ENCODE measurements around the gene PPAN. TPM values are rescaled to one million over a fixed set of nuclear protein-coding genes. Genes with fewer than 3 reads are reported as not detected.

The PPAN gene
- total RNA-seq, 4 donors from 2014 or later: 26.2 to 33.0 (median 29.7) TPM

GRCh38 chr19:10083911-10084310 is 22.3 kb upstream of the PPAN start:
- no peaks in the 10 kb centered on the region for H3K36me3 ChIP-seq
- H3K9me3 ChIP-seq: no peaks in the 10 kb centered on the region
- H3K4me3 ChIP-seq (replicated peaks in 1 of 3): no peak overlapping the region
- no peaks in the 10 kb centered on the region for H3K27me3 ChIP-seq
- DNase-seq: no peak
- H3K27ac ChIP-seq: no peak overlapping the region
- WGBS, 2 donors: 80 to 84% methylated on average over 9 of the region's 9 CpGs
- TF ChIP-seq POLR2A (IDR thresholded peaks at IDR 0.05) (no peak), CTCF (IDR thresholded peaks at IDR 0.05) (no peak)
- H3K4me1 ChIP-seq: peaks cover 6% of the 10 kb centered on the region in 2 donors
- intact Hi-C loops (cut with DNase I): no loop called here

GRCh38 chr19:10084803-10085202 is 21.4 kb upstream of the PPAN start:
- Histone ChIP-seq H3K4me1 (peaks cover 6% of the 10 kb centered on the region in 2 donors), H3K27ac (no peak overlapping the region), H3K36me3 (no peaks in the 10 kb centered on the region), H3K9me3 (no peaks in the 10 kb centered on the region), H3K27me3 (no peaks in the 10 kb centered on the region), H3K4me3 (replicated peaks in 1 of 3) (no peak overlapping the region)
- TF ChIP-seq CTCF (IDR thresholded peaks at IDR 0.05): no peak
- TF ChIP-seq POLR2A (IDR thresholded peaks at IDR 0.05): no peak
- DNase-seq: no peak
- 81 to 83% methylated on average over 3 of the region's 3 CpGs for WGBS, 2 donors
- intact Hi-C loops (cut with DNase I): no loop called here

GRCh38 chr19:10085641-10086590 is 20.2 kb upstream of the PPAN start, which contains the start of gene SHFL:
Gene SHFL, plus strand, starts transcription at chr19:10086317. Its CDS starts 111 bp downstream, at chr19:10086428.
- peak; percentile 71 to 72 for DNase-seq
- H3K4me3 ChIP-seq (replicated peaks in 1 of 3): peak within 1 kb of the TSS; percentile 53 to 100 (median 75)
- peaks cover 6% of the 10 kb centered on the region in 2 donors for H3K4me1 ChIP-seq
- peak within 1 kb of the TSS; percentile 78 to 90 (median 87) for H3K27ac ChIP-seq
- WGBS, 2 donors: 10 to 13% methylated on average over 25 to 30 of the region's 81 CpGs
- H3K36me3 ChIP-seq: no peaks in the 10 kb centered on the region
- no peaks in the 10 kb centered on the region for H3K9me3 ChIP-seq
- intact Hi-C loops (cut with DNase I): no loop called here
- no peaks in the 10 kb centered on the region for H3K27me3 ChIP-seq
- peak in 1 of 2 donors; percentile 51 for TF ChIP-seq POLR2A (IDR thresholded peaks at IDR 0.05)
- no peak for TF ChIP-seq CTCF (IDR thresholded peaks at IDR 0.05)

- Histone ChIP-seq H3K4me1 (peaks cover 6% of the 10 kb centered on the region in 2 donors), H3K9me3 (no peaks in the 10 kb centered on the region), H3K36me3 (no peaks in the 10 kb centered on the region), H3K4me3 (replicated peaks in 1 of 3) (peak overlapping the region; percentile 53 to 100 (median 75)), H3K27ac (peak overlapping the region; percentile 78 to 90 (median 87)), H3K27me3 (no peaks in the 10 kb centered on the region)
- TF ChIP-seq CTCF (IDR thresholded peaks at IDR 0.05): no peak
- no peak for TF ChIP-seq POLR2A (IDR thresholded peaks at IDR 0.05)
- intact Hi-C loops (cut with DNase I): no loop called here
- WGBS, 2 donors: 10 to 13% methylated on average over 34 to 39 of the region's 43 CpGs
- DNase-seq: peak in 1 of 2 donors; percentile 24
Measured at GRCh38 chr19:10086591-10087192, 19.5 kb upstream of the PPAN start.
